ENCODE results near the gene LIMK2. TPM values are rescaled to one million over a fixed set of nuclear protein-coding genes. Genes with fewer than 3 reads are reported as not detected.
"Not testable (repeated sequence)": the region's sequence is repeated elsewhere in the genome, so short reads cannot be mapped to it uniquely, and the experiment has no call there.

LIMK2 gene
- total RNA-seq, 2 donors from 2014 or later, result 88.0 to 109 TPM

DNA sequence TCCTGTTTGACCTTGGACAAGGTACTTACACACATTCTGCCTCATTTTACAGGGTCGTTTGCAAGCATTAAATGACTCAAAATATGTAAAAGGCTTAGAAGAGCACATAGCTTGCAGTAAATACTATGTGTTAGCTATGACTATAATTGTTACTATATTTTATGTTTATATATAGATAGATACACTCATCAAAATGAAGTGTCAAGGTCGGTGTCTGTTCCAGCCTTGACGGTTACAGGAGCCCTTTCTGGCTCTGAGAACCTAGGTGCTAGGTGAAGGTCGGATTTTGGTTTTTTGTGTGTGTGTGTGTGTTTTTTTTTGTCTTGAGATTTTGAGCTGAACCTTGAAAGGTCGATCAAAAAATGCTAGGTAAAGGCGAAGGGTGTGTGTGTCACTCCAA is 24.5 kb upstream of the LIMK2 start:
- Histone ChIP-seq H3K9ac (ENCODE audit: low read depth in 2 of 2, low read length in 2 of 2) (no peak overlapping the region), H3K4me3 (no peak overlapping the region), H3K27ac (no peak overlapping the region), H3K27me3 (no peaks in the 10 kb centered on the region), H3K36me3 (no peaks in the 10 kb centered on the region), H3K9me3 (no peaks in the 10 kb centered on the region), H3K4me1 (no peaks in the 10 kb centered on the region)
- intact Hi-C loops (cut with DNase I), result no loop called here
- no peak for DNase-seq
- no peak for TF ChIP-seq CTCF (IDR thresholded peaks at IDR 0.05)

- Histone ChIP-seq H3K9ac (ENCODE audit: low read depth in 2 of 2, low read length in 2 of 2) (no peak overlapping the region), H3K36me3 (no peaks in the 10 kb centered on the region), H3K27ac (no peak overlapping the region), H3K4me3 (no peak overlapping the region), H3K9me3 (no peaks in the 10 kb centered on the region), H3K4me1 (no peaks in the 10 kb centered on the region), H3K27me3 (no peaks in the 10 kb centered on the region)
- intact Hi-C loops (cut with DNase I), result no loop called here
- TF ChIP-seq CTCF (IDR thresholded peaks at IDR 0.05), result no peak
- no peak for DNase-seq
These were observed 19.6 kb upstream of the LIMK2 start for GRCh38 chr22:31192513-31192912.

- Histone ChIP-seq H3K9me3 (no peaks in the 10 kb centered on the region), H3K4me3 (no peak overlapping the region), H3K9ac (ENCODE audit: low read depth in 2 of 2, low read length in 2 of 2) (no peak overlapping the region), H3K36me3 (no peaks in the 10 kb centered on the region), H3K4me1 (no peaks in the 10 kb centered on the region), H3K27me3 (no peaks in the 10 kb centered on the region), H3K27ac (no peak overlapping the region)
- no peak for DNase-seq
- intact Hi-C loops (cut with DNase I), result no loop called here
- TF ChIP-seq CTCF (IDR thresholded peaks at IDR 0.05), result no peak
These were observed 19.0 kb upstream of the LIMK2 start for GRCh38 chr22:31193092-31193491.

DNA sequence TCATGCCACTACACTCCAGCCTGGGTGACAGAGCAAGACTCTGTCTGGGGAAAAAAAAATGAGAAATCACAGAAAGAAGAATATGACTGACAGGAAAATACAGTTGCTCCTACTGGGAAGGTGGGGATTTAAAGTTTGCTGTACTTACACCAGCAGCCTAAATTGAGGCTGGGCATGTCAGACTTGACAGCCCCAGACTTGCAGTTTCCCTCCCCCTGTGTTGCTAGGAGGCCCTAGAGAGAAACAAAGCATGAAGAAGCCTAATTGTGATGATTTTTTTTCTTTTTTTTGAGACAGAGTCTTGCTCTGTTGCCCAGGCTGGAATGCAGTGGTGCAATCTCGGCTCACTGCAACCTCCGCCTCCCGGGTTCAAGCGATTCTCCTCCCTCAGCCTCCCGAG is 17.4 kb upstream of the LIMK2 start:
- H3K4me3 ChIP-seq; H3K36me3 ChIP-seq; intact Hi-C loops (cut with DNase I); DNase-seq; H3K9ac ChIP-seq (ENCODE audit: low read depth in 2 of 2, low read length in 2 of 2); H3K4me1 ChIP-seq; H3K27ac ChIP-seq; H3K27me3 ChIP-seq; H3K9me3 ChIP-seq: not testable (repeated sequence)

GRCh38 chr22:31199187-31199586 is 12.9 kb upstream of the LIMK2 start:
- Histone ChIP-seq H3K27me3 (no peaks in the 10 kb centered on the region), H3K9ac (ENCODE audit: low read depth in 2 of 2, low read length in 2 of 2) (no peak overlapping the region), H3K27ac (no peak overlapping the region), H3K4me1 (no peaks in the 10 kb centered on the region), H3K9me3 (no peaks in the 10 kb centered on the region), H3K4me3 (no peak overlapping the region), H3K36me3 (no peaks in the 10 kb centered on the region)
- no peak for DNase-seq
- no peak for TF ChIP-seq CTCF (IDR thresholded peaks at IDR 0.05)
- intact Hi-C loops (cut with DNase I), result no loop called here

DNA sequence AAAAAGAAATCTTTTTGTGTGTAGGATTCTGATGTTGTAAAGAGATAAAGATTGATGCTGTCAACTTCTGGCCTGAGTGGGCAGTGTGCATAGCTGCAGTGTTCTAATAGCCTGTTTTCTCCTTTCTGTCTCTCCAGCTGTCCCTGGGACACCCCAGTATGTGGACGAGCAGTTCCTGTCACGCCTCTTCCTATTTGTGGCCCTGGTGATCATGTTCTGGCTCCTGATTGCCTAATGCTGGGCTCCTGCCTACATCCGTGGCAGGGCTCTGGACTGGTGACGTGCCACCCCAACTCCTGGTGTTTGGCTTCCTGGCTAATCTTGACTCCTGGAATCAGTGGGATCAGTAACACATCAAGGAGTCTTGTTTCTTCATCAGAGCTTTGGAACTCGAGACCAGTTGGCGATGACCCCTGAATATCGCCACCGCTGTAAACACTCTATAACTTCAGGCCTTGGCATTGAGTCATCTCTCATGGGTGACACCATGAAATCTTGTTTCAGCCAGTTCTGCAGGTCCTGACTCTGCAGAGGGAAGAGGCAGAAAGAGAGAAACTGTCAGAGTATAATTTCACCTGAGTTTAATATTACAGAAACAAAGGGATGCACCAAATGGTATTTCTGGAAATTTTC is 7.6 kb upstream of the LIMK2 start:
- H3K9ac ChIP-seq (ENCODE audit: low read depth in 2 of 2, low read length in 2 of 2); H3K4me1 ChIP-seq; H3K9me3 ChIP-seq; DNase-seq; H3K36me3 ChIP-seq; H3K27ac ChIP-seq; H3K4me3 ChIP-seq; H3K27me3 ChIP-seq; intact Hi-C loops (cut with DNase I): not testable (repeated sequence)

DNA sequence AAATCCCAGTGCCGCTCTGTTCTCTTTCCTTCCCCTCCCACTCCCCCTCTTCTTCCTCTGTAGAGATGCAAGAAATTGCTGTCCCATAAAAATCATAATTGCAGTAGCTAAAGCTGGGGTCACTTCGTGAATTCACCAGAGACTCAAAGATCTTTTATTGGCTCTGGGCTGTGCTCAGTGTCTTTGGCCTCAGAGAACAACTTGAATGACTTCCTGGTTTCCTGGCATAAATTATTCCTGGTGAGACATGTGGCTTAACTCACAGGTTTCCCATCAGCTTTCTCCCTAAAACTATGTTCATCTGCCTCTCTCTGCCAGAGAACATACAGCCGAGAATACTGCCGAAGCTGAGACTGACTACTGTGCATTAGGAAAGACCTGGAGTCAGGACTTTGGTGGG is 7.0 kb upstream of the LIMK2 start:
- DNase-seq; H3K27ac ChIP-seq; H3K27me3 ChIP-seq; H3K36me3 ChIP-seq; H3K9ac ChIP-seq (ENCODE audit: low read depth in 2 of 2, low read length in 2 of 2); H3K4me1 ChIP-seq; intact Hi-C loops (cut with DNase I); H3K4me3 ChIP-seq; H3K9me3 ChIP-seq: not testable (repeated sequence)

DNA sequence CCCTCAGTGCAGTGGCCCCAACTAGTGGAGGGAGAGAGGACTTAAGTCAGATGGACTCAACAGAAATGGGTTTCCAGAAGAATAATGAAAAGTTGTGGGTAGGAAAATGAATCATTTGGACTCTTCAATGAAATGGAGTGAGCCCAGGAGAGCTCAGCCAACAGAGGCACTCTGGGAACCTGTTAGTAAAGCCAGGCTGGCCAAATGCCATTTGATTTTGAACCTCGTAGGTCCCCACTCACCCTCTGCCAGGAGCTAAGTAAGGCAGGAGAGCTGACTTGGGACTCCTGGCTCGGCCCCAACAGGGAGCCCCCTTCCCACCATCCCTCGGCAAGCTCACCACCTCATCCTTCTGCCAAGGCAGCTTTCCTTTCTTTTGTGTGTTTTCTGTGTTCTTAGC is 5.6 kb upstream of the LIMK2 start:
- H3K9me3 ChIP-seq; DNase-seq; H3K27me3 ChIP-seq; H3K4me3 ChIP-seq; H3K36me3 ChIP-seq; H3K9ac ChIP-seq (ENCODE audit: low read depth in 2 of 2, low read length in 2 of 2); H3K27ac ChIP-seq; intact Hi-C loops (cut with DNase I): not testable (repeated sequence)
- peaks cover 14% of the 10 kb centered on the region for H3K4me1 ChIP-seq

Data from colonic mucosa (tissue), 4 donors.